Sigmoid colon (tissue), 7 donors: Measurements from ENCODE around the gene PROK1. TPM values are rescaled to one million over a fixed set of nuclear protein-coding genes. Genes with fewer than 3 reads are reported as not detected.

Source experiments
- DNase-seq: peaks from one replicate; pipeline ENCODE4 v3.0.0-alpha.2; 2019
- H3K27ac ChIP-seq, 4 donors: fragments of 200-600 bp; sonication (generic); one replicate each; pipeline ENCODE4 v1.5.1; 2016 to 2019; ENCODE audit warnings: mild to moderate bottlenecking in 1 of 4
- H3K27me3 ChIP-seq, 3 donors: fragments of 200-600 bp; sonication (generic); one replicate each; pipeline ENCODE4 v1.5.1; 2019; ENCODE audit warnings: mild to moderate bottlenecking in 1 of 3
- H3K36me3 ChIP-seq, 4 donors: fragments of 200-600 bp; sonication (generic); one replicate each; pipeline ENCODE4 v1.5.1; 2016 to 2019
- H3K4me1 ChIP-seq, 4 donors: fragments of 200-600 bp; sonication (generic); one replicate each; pipeline ENCODE4 v1.5.1; 2017 to 2019
- H3K4me3 ChIP-seq, 4 donors: fragments of 200-600 bp; sonication (generic); one replicate each; pipeline ENCODE4 v1.5.1; 2017 to 2019; ENCODE audit warnings: mild to moderate bottlenecking in 2 of 4, moderate library complexity in 1 of 4
- H3K9me3 ChIP-seq, 4 donors: fragments of 200-600 bp in 3 of 4; sonication (generic) in 3 of 4; one replicate each; pipeline versions ENCODE4 v1.5.1 to v1.6.1; 2013 to 2019
- EP300 ChIP-seq, 4 donors: sonication (generic); formaldehyde crosslinking; IDR thresholded peaks; one replicate each; pipeline ENCODE4 v1.6.1; 2017; ENCODE audit warnings: antibody characterized with exemption in 4 of 4
- POLR2A ChIP-seq, 2 donors: fragments of 450-650 bp; IDR thresholded peaks; one replicate each; pipeline ENCODE4 v1.6.1; 2016; ENCODE audit warnings: antibody characterized with exemption in 2 of 2, mild to moderate bottlenecking in 2 of 2, moderate library complexity in 2 of 2
- POLR2AphosphoS5 ChIP-seq, 4 donors: sonication (generic); formaldehyde crosslinking; IDR thresholded peaks; one replicate each; pipeline ENCODE4 v1.6.1; 2017; ENCODE audit warnings: antibody characterized with exemption in 4 of 4
- WGBS, 2 donors: extraction: QIAGEN DNeasy Blood & Tissue Kit; methylation state at CpG; one replicate each; pipeline ENCODE4 v1.1.7; 2013; 5-methylcytosine and 5-hydroxymethylcytosine counted together
- intact Hi-C: fragments of 100-400 bp; cut with DNase I; formaldehyde crosslinking; loops from one replicate; pipeline ENCODE4 v1.15.1; 2023
- polyA plus RNA-seq, 3 donors: library from polyadenylated mRNA; stranded (reverse); fragments of 200-250 nt; gene quantifications; one replicate each; pipeline ENCODE4 v1.2.3, GENCODE V29; 2013
- total RNA-seq, 4 donors: library from RNA; depleted of rRNA; stranded (reverse); fragments of >200 nt; gene quantifications; one replicate each; pipeline ENCODE4 v1.1.0, GENCODE V29; 2016
- TF ChIP-seq, protein P1 (sequence below), 4 experiments: fragments of 450-650 bp in 3 of 4; fragments of 200-600 bp in 1 of 4; IDR thresholded peaks; one replicate each; pipeline ENCODE4 v1.5.1; 2016 to 2019; ENCODE audit warnings: antibody characterized with exemption in 4 of 4, mild to moderate bottlenecking in 3 of 4, moderate library complexity in 2 of 4
- donor health status: healthy with polysubstance abuse.
- donor health status: Bipolar disorder and iron deficiency.
- donor health status: healthy.

The PROK1 gene
- total and polyA plus RNA-seq, 7 donors, result 0.09 to 3.2 (median 0.46) TPM; not detected in 4

- H3K36me3 ChIP-seq, result no peaks in the 10 kb centered on the region
- 81 to 82% methylated on average over 7 of the region's 7 CpGs for WGBS, 2 donors
- DNase-seq, result no peak
- intact Hi-C loops, result no loop called here
- H3K27me3 ChIP-seq, result no peaks in the 10 kb centered on the region
- H3K9me3 ChIP-seq, result no peaks in the 10 kb centered on the region
- H3K4me1 ChIP-seq, result no peaks in the 10 kb centered on the region
- no peak for TF ChIP-seq EP300 (IDR thresholded peaks at IDR 0.05)
- TF ChIP-seq POLR2A (IDR thresholded peaks at IDR 0.05), result no peak
- no peak for TF ChIP-seq POLR2AphosphoS5 (IDR thresholded peaks at IDR 0.05)
- TF ChIP-seq, protein P1, sequence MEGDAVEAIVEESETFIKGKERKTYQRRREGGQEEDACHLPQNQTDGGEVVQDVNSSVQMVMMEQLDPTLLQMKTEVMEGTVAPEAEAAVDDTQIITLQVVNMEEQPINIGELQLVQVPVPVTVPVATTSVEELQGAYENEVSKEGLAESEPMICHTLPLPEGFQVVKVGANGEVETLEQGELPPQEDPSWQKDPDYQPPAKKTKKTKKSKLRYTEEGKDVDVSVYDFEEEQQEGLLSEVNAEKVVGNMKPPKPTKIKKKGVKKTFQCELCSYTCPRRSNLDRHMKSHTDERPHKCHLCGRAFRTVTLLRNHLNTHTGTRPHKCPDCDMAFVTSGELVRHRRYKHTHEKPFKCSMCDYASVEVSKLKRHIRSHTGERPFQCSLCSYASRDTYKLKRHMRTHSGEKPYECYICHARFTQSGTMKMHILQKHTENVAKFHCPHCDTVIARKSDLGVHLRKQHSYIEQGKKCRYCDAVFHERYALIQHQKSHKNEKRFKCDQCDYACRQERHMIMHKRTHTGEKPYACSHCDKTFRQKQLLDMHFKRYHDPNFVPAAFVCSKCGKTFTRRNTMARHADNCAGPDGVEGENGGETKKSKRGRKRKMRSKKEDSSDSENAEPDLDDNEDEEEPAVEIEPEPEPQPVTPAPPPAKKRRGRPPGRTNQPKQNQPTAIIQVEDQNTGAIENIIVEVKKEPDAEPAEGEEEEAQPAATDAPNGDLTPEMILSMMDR (IDR thresholded peaks at IDR 0.05), result no peak
- no peak overlapping the region for H3K4me3 ChIP-seq
- peak overlapping the region in 1 of 4 donors; percentile 27 for H3K27ac ChIP-seq
These were observed 14.9 kb downstream of the PROK1 start for GRCh38 chr1:110465814-110466380.

DNA sequence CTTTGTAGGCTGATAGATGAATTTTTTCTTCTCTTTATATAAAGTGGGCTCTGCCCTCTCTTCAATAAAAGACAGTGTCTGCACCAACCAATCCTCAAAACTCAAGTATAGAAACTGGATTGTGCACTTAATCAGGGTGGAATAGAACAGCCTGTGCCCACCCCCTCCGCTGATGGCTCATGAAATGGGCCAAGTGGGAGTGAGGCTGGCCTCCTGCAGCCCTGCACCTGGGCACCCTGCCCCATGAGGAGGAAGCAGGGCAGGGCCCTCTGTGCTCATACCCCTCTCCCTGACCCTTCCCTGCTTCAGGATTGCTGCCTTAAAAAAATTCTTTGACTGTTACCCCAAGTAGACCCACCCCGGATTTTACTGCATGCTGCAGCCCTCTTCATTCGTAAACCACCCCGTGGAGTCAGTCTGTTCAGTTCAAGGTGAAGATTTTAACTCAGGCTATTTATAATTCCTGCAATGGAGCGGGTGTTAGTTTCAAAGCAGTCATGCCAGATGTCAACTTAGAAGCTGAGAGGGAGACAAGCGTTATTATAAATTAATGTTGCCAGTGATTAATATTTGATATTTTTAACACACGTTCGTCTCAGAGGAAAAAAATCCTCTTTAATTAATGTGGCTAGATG, 15.8 kb downstream of the PROK1 start:
- Histone ChIP-seq H3K36me3 (no peaks in the 10 kb centered on the region), H3K4me1 (no peaks in the 10 kb centered on the region), H3K4me3 (no peak overlapping the region), H3K27ac (peak overlapping the region in 1 of 4 donors; percentile 27), H3K9me3 (no peaks in the 10 kb centered on the region), H3K27me3 (no peaks in the 10 kb centered on the region)
- 61 to 78% methylated on average over 8 of the region's 8 CpGs for WGBS, 2 donors
- intact Hi-C loops, result no loop called here
- TF ChIP-seq EP300 (IDR thresholded peaks at IDR 0.05) (no peak), POLR2A (IDR thresholded peaks at IDR 0.05) (no peak), POLR2AphosphoS5 (IDR thresholded peaks at IDR 0.05) (no peak)
- TF ChIP-seq, protein P1 (IDR thresholded peaks at IDR 0.05), result no peak
- DNase-seq, result no peak

GRCh38 chr1:110471131-110471530, 20.2 kb downstream of the PROK1 start:
- H3K4me3 ChIP-seq, result no peak overlapping the region
- no peaks in the 10 kb centered on the region for H3K4me1 ChIP-seq
- no peaks in the 10 kb centered on the region for H3K27me3 ChIP-seq
- H3K36me3 ChIP-seq, result no peaks in the 10 kb centered on the region
- H3K9me3 ChIP-seq, result no peaks in the 10 kb centered on the region
- H3K27ac ChIP-seq, result no peak overlapping the region
- TF ChIP-seq POLR2AphosphoS5 (IDR thresholded peaks at IDR 0.05) (no peak), EP300 (IDR thresholded peaks at IDR 0.05) (no peak), POLR2A (IDR thresholded peaks at IDR 0.05) (no peak)
- TF ChIP-seq, protein P1 (IDR thresholded peaks at IDR 0.05), result no peak
- intact Hi-C loops, result no loop called here
- DNase-seq, result no peak
- whole genome bisulfite sequencing, 2 donors, result 61 to 73% methylated on average over 3 of the region's 3 CpGs

- DNase-seq, result no peak
- H3K9me3 ChIP-seq, result no peaks in the 10 kb centered on the region
- WGBS, 2 donors, result 84 to 85% methylated on average over 10 of the region's 10 CpGs
These were observed 21.6 kb downstream of the PROK1 start for GRCh38 chr1:110472546-110472945.

More at GRCh38 chr1:110472546-110472945, 21.6 kb downstream of the PROK1 start:
- no peak overlapping the region for H3K27ac ChIP-seq
- H3K36me3 ChIP-seq, result no peaks in the 10 kb centered on the region
- no peaks in the 10 kb centered on the region for H3K4me1 ChIP-seq
- TF ChIP-seq, protein P1 (IDR thresholded peaks at IDR 0.05), result no peak
- TF ChIP-seq EP300 (IDR thresholded peaks at IDR 0.05), result no peak
- TF ChIP-seq POLR2AphosphoS5 (IDR thresholded peaks at IDR 0.05), result no peak
- TF ChIP-seq POLR2A (IDR thresholded peaks at IDR 0.05), result no peak
- no peaks in the 10 kb centered on the region for H3K27me3 ChIP-seq
- no peak overlapping the region for H3K4me3 ChIP-seq
- intact Hi-C loops, result no loop called here
